Lower leg skin (tissue), 4 donors: ENCODE data around the gene SLC10A3. TPM values are rescaled to one million over a fixed set of nuclear protein-coding genes. Genes with fewer than 3 reads are reported as not detected.

Experiments
- DNase-seq, 2 donors: peaks; one replicate each; pipeline ENCODE4 v3.0.0-alpha.2; 2019; ENCODE audit warnings: low spot score in 2 of 2
- H3K4me3 ChIP-seq: fragments of 200-600 bp; sonication (generic); 2 replicates; pipeline ENCODE4 v1.5.1; 2017; ENCODE audit warnings: mild to moderate bottlenecking, low read depth; ENCODE audit not compliant: poor library complexity, severe bottlenecking
- POLR2A ChIP-seq, 2 donors: fragments of 450-650 bp; IDR thresholded peaks; one replicate each; pipeline ENCODE4 v1.6.1; 2016 to 2017; ENCODE audit warnings: antibody characterized with exemption in 2 of 2, mild to moderate bottlenecking in 1 of 2, moderate library complexity in 1 of 2
- WGBS, 2 donors: methylation state at CpG; one replicate each; pipeline ENCODE4 v1.1.5; 2018; 5-methylcytosine and 5-hydroxymethylcytosine counted together
- intact Hi-C: fragments of 100-400 bp; cut with DNase I; formaldehyde crosslinking; loops from one replicate; pipeline ENCODE4 v1.15.0; 2023; ENCODE audit warnings: low total_unique reads
- total RNA-seq, 4 donors: library from RNA; depleted of rRNA; stranded (reverse); fragments of >200 nt; gene quantifications; one replicate each; pipeline ENCODE4 v1.1.0, GENCODE V29; 2016
- TF ChIP-seq, protein P1 (sequence below), 3 donors: fragments of 450-650 bp; IDR thresholded peaks; one replicate each; pipeline ENCODE4 v1.5.1; 2016; ENCODE audit warnings: antibody characterized with exemption in 3 of 3, mild to moderate bottlenecking in 3 of 3, moderate library complexity in 2 of 3

SLC10A3 gene
- total RNA-seq, 4 donors from 2014 or later = 53.4 to 67.3 (median 57.4) TPM

GRCh38 chrX:154443479-154443910, 46.9 kb downstream of the SLC10A3 start:
- TF ChIP-seq POLR2A (IDR thresholded peaks at IDR 0.05) = no peak
- TF ChIP-seq, protein P1, sequence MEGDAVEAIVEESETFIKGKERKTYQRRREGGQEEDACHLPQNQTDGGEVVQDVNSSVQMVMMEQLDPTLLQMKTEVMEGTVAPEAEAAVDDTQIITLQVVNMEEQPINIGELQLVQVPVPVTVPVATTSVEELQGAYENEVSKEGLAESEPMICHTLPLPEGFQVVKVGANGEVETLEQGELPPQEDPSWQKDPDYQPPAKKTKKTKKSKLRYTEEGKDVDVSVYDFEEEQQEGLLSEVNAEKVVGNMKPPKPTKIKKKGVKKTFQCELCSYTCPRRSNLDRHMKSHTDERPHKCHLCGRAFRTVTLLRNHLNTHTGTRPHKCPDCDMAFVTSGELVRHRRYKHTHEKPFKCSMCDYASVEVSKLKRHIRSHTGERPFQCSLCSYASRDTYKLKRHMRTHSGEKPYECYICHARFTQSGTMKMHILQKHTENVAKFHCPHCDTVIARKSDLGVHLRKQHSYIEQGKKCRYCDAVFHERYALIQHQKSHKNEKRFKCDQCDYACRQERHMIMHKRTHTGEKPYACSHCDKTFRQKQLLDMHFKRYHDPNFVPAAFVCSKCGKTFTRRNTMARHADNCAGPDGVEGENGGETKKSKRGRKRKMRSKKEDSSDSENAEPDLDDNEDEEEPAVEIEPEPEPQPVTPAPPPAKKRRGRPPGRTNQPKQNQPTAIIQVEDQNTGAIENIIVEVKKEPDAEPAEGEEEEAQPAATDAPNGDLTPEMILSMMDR (IDR thresholded peaks at IDR 0.05) = no peak
- intact Hi-C loops = no loop called here
- no peak overlapping the region for H3K4me3 ChIP-seq
- 12 to 44% methylated on average over 4 to 10 of the region's 10 CpGs for WGBS, 2 donors
- DNase-seq = no peak

DNA sequence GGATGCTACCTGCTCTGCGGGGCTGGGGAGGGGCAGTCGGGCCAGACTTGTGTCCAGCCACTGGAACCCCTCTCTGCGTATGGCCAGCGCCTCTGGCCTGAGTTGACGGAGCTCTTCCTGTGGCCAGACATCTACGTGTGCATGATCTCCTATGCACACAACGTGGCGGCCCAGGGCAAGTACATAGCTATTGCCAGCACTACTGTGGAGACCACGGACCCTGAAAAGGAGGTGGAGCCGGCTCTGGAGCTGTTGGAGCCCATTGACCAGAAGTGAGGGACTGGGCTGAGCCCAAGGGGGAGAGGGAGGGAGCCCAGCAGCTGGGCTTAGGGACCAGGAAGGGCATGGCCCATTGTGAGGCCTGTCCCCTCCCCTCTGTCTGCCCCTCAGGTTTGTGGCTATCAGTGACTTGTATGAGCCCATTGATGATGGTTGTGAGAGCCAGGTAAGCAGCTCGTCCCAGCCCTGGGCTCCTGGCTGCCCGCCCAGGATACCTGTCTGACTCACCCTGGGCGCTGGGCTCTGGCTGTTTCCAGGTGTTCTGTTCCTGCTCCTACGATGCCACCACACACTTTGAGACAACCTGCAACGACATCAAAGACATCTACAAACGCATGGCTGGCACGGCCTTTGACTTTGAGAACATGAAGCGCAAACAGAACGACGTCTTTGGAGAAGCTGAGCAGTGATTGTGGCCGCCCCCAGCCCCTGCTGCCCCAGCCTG, 48.3 kb downstream of the SLC10A3 start:
- no peak overlapping the region for H3K4me3 ChIP-seq
- DNase-seq = no peak
- intact Hi-C loops = no loop called here
- no peak for TF ChIP-seq POLR2A (IDR thresholded peaks at IDR 0.05)
- TF ChIP-seq, protein P1 (IDR thresholded peaks at IDR 0.05) = no peak
- WGBS, 2 donors = 75 to 82% methylated on average over 6 to 20 of the region's 21 CpGs

GRCh38 chrX:154441564-154441963, 48.9 kb downstream of the SLC10A3 start:
- intact Hi-C loops = no loop called here
- DNase-seq = no peak
- no peak overlapping the region for H3K4me3 ChIP-seq
- WGBS, 2 donors = 80 to 97% methylated on average over 2 to 10 of the region's 11 CpGs
- no peak for TF ChIP-seq POLR2A (IDR thresholded peaks at IDR 0.05)
- TF ChIP-seq, protein P1 (IDR thresholded peaks at IDR 0.05) = no peak

DNA sequence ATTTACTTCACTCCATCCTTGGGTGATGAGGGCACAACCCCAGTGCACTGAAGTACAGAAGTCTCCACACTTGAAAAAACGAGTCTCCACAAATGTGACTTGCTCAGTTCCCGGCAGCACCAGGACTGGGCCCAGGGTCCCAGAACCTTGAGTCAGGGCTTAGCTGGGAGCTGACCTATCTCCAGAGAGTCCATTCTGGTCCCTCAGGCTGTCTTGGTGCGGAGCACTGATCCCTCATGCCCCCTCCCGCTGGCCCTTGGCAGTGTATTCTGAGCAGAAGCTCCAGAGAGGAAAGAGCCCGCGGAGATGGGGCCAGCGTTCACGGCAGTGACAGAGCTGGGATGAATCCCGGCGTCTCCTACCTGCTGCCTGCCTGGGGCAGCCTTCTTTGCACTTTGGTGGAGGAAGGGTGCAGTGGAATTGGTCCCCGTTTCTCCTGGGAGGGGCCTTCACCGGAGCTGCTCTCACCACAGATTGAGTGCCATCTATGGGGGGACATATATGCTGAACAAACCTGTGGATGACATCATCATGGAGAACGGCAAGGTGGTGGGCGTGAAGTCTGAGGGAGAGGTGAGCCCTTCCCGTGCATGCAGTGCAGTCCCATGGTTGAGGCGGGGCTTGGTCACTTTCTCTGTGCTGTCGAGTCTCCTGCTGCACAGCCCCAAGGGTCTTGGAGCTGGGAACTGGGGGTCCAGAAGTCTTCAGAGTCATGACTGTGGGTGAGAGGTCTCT, 49.6 kb downstream of the SLC10A3 start:
- DNase-seq = no peak
- no peak overlapping the region for H3K4me3 ChIP-seq
- intact Hi-C loops = no loop called here
- 72 to 89% methylated on average over 7 to 17 of the region's 17 CpGs for whole genome bisulfite sequencing, 2 donors
- TF ChIP-seq POLR2A (IDR thresholded peaks at IDR 0.05) = no peak
- TF ChIP-seq, protein P1 (IDR thresholded peaks at IDR 0.05) = no peak

DNA sequence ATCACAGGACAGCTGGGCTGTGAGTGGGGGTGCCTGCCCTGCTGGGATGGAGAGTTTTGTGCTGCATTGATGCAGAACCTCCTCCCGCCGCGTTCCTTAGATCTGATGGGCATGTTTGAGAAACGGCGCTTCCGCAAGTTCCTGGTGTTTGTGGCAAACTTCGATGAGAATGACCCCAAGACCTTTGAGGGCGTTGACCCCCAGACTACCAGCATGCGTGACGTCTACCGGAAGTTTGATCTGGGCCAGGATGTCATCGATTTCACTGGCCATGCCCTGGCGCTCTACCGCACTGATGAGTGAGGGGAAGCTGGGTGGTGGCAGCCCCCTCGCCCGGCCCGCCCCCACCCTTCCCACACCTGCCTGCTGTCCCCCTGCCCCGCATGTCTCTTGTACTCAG, 50.6 kb downstream of the SLC10A3 start:
- no peak for TF ChIP-seq POLR2A (IDR thresholded peaks at IDR 0.05)
- TF ChIP-seq, protein P1 (IDR thresholded peaks at IDR 0.05) = no peak
- WGBS, 2 donors = 91 to 93% methylated on average over 10 to 18 of the region's 18 CpGs
- H3K4me3 ChIP-seq = no peak overlapping the region
- no peak for DNase-seq
- intact Hi-C loops = no loop called here
